Frontal cortex (tissue), 4 donors: ENCODE measurements around the gene GPR37. TPM values are rescaled to one million over a fixed set of nuclear protein-coding genes. Genes with fewer than 3 reads are reported as not detected.

Experiments used
- DNase-seq, 2 donors: peaks; one replicate each; pipeline ENCODE4 v3.0.0; 2012; ENCODE audit warnings: low spot score in 2 of 2
- FAIRE-seq: peaks from 2 replicates; lab custom pipeline; 2012; peaks lifted over from hg19 to GRCh38; lab: Jason Lieb, UNC
- total RNA-seq: library from RNA; depleted of rRNA; stranded (reverse); fragments of >200 nt; gene quantifications from one replicate; pipeline ENCODE4 v1.2.3, GENCODE V29; 2014
- donor health status: control.
- donor health status: control.
- donor health status: control.

Gene GPR37
- total RNA-seq, 1 donor from 2014 or later, result 39.1 TPM

DNA sequence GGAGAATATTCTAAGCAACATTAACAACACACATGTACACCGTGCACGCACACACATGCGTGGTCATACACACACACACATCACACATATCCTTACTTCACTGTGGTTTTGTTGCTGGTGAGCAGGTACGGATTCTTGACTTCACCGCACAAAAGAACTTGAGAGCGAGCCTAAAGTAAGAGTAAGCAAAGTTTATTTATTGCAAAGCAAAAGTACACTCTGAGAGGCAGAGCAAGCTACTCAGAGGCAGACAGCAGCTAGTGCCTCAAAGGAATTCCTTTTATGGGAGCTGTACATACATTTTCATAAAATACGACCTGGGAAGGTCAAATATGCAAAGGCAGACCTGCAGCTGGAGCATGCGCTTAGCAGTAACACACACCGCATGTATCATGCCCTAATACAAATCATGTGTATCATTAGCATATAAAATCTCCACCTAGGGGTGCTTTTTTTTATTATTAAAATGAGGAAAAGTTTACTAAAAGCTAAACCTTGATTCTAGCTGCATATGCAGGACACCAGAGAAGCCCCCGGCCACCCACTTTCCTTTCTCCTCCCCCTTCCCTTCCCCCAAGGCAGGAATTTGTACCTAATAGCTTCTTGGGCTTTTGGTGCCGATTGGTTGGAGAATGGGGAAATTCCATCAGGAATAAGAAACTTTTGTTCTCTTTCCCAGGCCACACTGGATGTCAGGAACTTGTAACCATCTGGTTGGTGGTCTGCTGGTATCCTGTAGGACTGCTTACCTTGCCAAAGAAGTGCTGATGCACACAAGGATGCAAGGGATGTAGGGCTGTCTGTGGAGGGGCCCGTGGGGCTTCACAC lies 16.5 kb upstream of the GPR37 start:
- no peak for FAIRE-seq

DNA sequence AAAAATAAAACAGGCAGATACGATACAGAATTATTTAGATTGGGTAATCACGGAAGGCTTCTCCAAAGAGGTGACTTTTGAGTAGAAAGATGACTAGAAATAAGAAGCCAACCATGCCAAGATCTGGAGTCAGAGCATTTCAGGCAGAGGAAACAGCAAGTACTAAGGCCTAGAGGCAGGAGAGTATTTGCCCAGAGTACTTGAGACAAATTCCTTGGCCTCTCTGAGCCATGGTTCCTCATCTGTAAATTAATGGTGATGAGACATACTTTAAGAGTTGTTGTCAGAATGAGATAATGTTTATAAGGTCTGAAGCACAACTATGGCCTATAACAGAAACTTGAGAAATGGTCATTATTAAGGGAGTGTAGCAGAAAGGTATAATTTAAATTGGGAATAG lies 15.8 kb upstream of the GPR37 start:
- FAIRE-seq (no peak), DNase-seq (no peak)

More for the DNA sequence above, 16.5 kb upstream of the GPR37 start:
- no peak for DNase-seq

- FAIRE-seq, result no peak
- no peak for DNase-seq
Observed at GRCh38 chr7:124780608-124781007, 15.0 kb upstream of the GPR37 start.

DNA sequence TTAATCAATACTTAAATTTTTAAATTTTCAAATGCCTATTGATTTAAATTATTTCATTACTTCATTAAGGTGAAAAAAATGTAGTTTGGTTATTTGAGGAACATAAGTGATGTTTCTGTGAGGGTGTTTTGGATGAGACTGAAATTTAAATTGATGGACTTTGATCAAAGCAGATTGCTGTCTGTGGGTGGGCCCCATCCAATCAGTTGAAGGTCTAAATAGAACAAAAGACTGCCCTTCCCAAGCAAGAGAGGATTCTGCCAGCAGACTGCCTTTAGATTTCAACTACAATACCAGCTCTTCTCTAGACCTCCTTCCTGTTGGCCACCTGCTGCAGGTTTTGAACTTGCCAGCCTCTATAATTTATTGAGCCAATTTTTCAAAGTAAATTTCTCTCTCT lies 14.5 kb upstream of the GPR37 start:
- FAIRE-seq, result no peak

GRCh38 chr7:124779620-124780019 lies 14.0 kb upstream of the GPR37 start:
- no peak for DNase-seq
- no peak for FAIRE-seq

More for the DNA sequence above, 14.5 kb upstream of the GPR37 start:
- no peak for DNase-seq

GRCh38 chr7:124779194-124779593 lies 13.6 kb upstream of the GPR37 start:
- no peak for FAIRE-seq

GRCh38 chr7:124777268-124777667 lies 11.7 kb upstream of the GPR37 start:
- DNase-seq (no peak), FAIRE-seq (no peak)

More at GRCh38 chr7:124779194-124779593, 13.6 kb upstream of the GPR37 start:
- DNase-seq, result no peak

DNA sequence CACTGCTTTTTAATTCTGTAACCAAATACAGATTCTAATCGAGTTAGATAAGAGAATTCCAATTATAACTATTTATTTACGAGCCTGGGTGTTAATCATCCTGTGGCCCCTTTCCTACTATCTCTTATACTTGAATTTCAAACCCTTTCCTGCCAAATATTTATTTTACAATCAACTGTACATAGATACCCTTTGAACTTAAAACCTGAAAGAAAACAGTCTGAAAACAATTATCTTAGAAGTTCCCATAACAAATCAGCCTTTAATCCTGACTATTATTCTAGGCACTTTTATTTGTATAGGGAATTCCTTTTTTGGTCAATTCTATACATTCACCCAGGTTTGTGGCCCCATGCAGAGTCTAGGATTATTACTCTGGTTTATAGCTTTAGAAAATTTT lies 10.6 kb upstream of the GPR37 start:
- no peak for FAIRE-seq

GRCh38 chr7:124775422-124775821 lies 9.8 kb upstream of the GPR37 start:
- FAIRE-seq, result no peak
- DNase-seq, result no peak

More for the DNA sequence above, 10.6 kb upstream of the GPR37 start:
- no peak for DNase-seq

DNA sequence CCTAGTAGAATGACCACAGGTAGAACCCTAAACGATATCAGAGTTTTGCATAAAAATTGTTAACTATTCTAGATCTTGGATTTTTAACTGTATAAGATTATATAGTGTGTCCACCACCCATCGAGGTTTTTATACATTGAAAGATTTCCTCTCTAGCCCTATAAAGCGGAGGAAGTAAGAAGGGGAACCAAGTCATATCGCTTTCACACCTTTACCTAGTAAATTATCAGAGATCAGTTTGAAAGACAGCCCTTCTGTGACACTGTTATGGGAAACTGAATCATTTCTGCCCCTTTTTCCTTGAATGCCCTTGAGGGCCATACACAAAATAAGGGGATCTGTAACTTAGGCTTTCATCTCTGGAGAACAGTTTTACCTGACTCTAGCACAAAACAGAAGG lies 8.3 kb upstream of the GPR37 start:
- DNase-seq, result no peak
- no peak for FAIRE-seq

DNA sequence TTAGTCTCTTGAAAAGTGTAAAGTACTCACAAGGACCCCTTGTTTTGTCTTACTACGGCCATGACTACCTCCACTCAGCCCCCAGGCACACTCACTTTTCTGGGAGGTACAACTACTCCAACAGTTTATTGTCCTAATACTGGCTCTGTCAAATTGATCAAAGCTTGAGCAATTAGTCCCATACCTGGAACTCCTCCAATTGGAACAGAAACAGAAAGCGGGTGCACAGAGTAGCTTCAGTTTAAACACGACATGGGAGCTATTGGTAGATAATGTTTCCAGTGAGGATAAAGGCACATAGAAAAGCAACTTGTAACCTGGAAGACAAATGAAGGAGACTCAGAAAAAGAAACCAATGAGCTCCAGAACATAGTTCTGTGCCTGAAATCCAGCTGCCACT lies 7.7 kb upstream of the GPR37 start:
- DNase-seq (no peak), FAIRE-seq (no peak)

DNA sequence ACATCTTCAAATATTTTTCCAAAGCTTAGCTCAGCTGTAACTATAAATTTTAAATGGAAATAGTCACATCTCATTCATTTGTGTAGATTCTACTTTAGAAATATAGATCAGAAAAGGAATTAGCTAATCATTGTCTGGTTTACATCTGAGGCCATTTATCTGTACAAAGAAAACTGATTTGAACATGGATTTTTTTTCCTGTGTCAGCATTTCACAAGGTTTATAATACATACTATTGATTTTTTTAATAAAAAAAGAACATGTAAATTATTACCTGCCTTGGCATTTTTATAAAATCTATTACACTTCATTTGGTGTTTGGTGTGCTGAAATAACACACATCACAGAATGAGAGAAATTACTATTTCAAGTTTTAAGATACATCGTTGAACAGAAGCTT lies 3.5 kb upstream of the GPR37 start:
- FAIRE-seq (no peak), DNase-seq (no peak)

DNA sequence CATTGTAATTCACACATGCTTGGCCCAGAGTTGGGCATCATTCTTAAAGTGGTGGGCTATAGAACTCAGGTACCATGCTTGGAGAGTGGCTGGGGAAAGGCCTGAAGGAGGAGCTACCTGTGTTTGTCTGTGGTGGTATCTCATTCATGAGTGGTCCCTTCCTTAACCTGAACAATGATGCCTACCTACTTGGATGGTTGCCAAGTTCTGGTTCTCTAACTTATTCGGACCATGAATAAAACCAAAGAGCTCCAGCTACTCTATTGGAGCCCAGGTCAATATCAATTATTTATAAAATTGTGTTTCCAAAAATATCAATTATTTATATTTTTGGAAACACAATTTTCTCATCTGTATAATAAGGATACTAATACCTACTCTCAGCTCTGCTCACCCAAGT lies 2.9 kb upstream of the GPR37 start:
- DNase-seq, result no peak
- no peak for FAIRE-seq

DNA sequence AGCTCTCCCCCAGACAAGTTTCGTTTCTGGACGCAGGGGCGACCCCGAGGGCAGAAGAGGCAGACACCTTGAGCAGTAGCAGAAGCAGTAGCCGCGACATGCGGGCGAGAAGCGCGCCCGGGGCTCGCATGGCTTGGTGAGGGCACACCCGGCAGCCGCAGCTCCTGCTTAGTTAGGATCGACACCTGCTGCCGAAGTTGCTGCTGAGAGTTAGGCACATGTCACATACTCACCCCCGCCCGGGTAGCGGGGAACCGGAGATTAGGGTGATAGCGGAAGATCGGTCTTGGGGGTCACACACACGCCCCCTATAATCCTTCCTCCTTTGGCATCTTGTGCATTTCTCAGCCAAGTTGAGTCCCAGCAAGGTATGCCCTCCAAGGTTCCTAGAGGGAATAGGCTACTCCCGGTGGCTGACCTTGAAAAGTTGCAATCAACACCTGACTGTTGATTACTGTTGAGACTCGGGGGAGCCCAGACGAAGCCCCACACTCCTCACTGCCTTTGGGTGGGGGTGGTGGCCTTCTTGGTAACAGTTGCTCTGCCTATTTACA lies 668 bp downstream of the GPR37 start:
- DNase-seq, result peak; percentile 42 to 56
- FAIRE-seq, result no peak

GRCh38 chr7:124764051-124764846 lies 1.3 kb downstream of the GPR37 start:
- FAIRE-seq (no peak), DNase-seq (no peak)

- FAIRE-seq, result no peak
- DNase-seq, result peak in 1 of 2 donors; percentile 41
Observed at GRCh38 chr7:124762611-124763143, 2.9 kb downstream of the GPR37 start.

DNA sequence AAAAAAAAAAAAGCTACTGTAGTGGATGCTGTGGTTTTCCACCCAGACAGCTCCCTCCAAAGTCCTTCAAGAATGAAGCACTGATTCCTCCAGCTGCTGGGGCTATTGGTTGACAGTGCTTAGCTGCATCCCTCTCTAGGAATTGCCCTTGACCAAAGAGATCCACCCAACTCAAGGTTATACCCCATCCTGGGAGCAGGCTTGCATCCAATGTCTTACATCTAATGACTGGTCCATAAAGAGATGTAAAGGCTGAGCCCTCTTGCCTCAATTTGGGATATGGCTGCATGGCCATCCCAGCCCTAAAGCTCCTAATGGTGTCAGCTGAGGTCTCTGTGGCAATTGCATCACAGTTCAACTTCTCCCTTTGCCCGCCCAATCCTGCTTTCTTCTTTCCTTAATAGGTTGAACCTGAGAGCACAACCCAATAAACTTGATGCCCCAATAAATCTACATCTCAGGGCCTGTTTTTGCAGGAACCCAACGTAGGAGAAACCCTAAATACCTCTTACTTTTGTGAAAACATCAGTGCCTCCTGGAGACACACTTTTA lies 4.4 kb downstream of the GPR37 start:
- no peak for FAIRE-seq
- no peak for DNase-seq

- no peak for FAIRE-seq
- DNase-seq, result no peak
Observed at GRCh38 chr7:124758327-124758726, 7.3 kb downstream of the GPR37 start.

DNA sequence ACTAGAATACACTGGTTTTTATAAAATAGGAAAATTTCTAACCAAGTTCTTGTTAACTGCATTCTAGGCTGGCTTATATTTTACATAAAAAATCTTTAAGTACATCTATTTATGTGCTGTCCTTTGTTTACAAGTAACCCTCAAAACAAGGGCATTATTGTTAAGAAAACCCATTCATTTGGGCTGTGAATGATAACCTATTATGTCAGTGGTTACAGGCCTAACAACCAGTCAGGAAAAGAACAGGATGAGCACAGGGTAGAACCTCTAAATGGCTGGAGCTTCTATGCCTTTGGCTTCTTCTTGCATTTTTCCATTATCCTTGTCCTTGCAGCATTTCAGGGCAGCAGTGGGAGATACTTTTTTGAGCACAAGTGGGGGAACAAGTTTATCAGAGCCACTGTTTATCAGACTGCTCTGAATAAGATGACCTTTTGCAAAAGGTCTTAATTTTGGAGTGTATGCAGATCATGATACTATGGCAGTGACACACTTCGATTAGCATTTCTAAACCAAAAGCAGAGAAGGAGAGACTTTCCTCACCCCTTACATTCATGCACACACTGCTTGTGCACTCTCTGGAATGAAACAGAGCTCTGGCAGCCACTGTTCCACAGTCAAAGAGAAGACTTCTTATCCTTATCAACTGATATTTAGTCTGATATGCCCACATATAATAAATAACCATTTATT lies 10.9 kb downstream of the GPR37 start:
- DNase-seq (no peak), FAIRE-seq (peak; percentile 89)

DNA sequence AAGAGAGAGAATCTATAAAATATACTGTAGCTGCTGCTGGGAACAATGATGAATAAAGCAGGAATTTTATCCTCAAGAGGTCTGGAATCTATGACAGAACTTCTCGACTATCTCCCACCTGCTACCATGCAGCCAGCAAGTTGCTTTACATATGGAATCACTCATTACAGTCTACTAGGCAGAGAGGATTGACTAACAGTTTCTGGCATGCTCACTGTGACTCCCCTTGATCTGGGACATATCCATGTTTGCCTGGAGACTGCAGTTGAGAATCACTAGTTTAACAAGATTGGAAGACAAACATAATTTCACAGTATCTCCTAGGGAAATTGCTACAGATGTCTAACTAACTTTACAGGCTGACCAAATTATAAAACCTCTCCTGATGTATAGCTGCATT lies 13.3 kb downstream of the GPR37 start:
- FAIRE-seq, result no peak

More for the DNA sequence above, 13.3 kb downstream of the GPR37 start:
- DNase-seq, result no peak
